OCI-LY7 (cell line): ENCODE results near the gene GPX3. TPM values are rescaled to one million over a fixed set of nuclear protein-coding genes. Genes with fewer than 3 reads are reported as not detected.

Experiments
- BruUV-seq: library from RNA; stranded (reverse); fragments of 400-500 nt; replicated peaks from 2 replicates; lab custom pipeline; 2021; lab: Mats Ljungman, UMichigan
- CTCF ChIA-PET: fragments of 300-600 bp; sonication (Branson Sonifier 250); formaldehyde crosslinking; loops from one replicate; lab custom pipeline; 2022; ENCODE audit warnings: antibody characterized with exemption; ENCODE audit not compliant: unreplicated experiment; lab: Charles Lee
- POLR2A ChIA-PET: fragments of 300-600 bp; sonication (Branson Sonifier 250); formaldehyde crosslinking; loops from one replicate; lab custom pipeline; 2022; ENCODE audit warnings: antibody characterized with exemption; lab: Charles Lee
- DNase-seq: peaks from one replicate; pipeline ENCODE4 v3.0.0-alpha.2; 2015; ENCODE audit warnings: low spot score
- H2AFZ ChIP-seq: fragments of 200-600 bp; sonication (generic), shearing (Covaris generic); 2 replicates; pipeline ENCODE4 v1.6.1; 2014; ENCODE audit warnings: mild to moderate bottlenecking, antibody characterized with exemption, low read length, moderate library complexity
- H3K27ac ChIP-seq: fragments of 200-600 bp; sonication (generic); 2 replicates; pipeline ENCODE4 v1.5.1; 2014; ENCODE audit warnings: mixed run types, low read depth, mild to moderate bottlenecking, moderate library complexity, low read length, inconsistent platforms; ENCODE audit not compliant: poor library complexity, severe bottlenecking
- H3K36me3 ChIP-seq: fragments of 200-600 bp; sonication (generic); 2 replicates; pipeline ENCODE4 v1.6.1; 2014; ENCODE audit warnings: mild to moderate bottlenecking, antibody characterized with exemption, low read length, moderate library complexity, mixed read lengths; ENCODE audit not compliant: insufficient read depth
- H3K4me1 ChIP-seq: fragments of 200-600 bp; sonication (generic); 2 replicates; pipeline ENCODE4 v1.5.1; 2014; ENCODE audit warnings: mild to moderate bottlenecking, low read length; ENCODE audit not compliant: insufficient read depth, poor library complexity, severe bottlenecking
- H3K4me2 ChIP-seq: fragments of 200-600 bp; sonication (generic); 2 replicates; pipeline ENCODE4 v1.6.1; 2014; ENCODE audit warnings: mild to moderate bottlenecking, low read length
- H3K4me3 ChIP-seq: fragments of 200-600 bp; sonication (generic); 2 replicates; pipeline ENCODE4 v1.5.1; 2014; ENCODE audit warnings: mild to moderate bottlenecking, low read depth, low read length; ENCODE audit not compliant: poor library complexity, severe bottlenecking
- H3K79me2 ChIP-seq: fragments of 200-600 bp; sonication (generic); 2 replicates; pipeline ENCODE4 v1.6.1; 2016; ENCODE audit warnings: low read depth, mild to moderate bottlenecking, low read length, moderate library complexity, mixed read lengths; ENCODE audit not compliant: insufficient read depth
- H3K9me2 ChIP-seq: fragments of 200-600 bp; sonication (generic); 2 replicates; pipeline ENCODE4 v1.6.1; 2016; ENCODE audit warnings: mild to moderate bottlenecking, low read length, mixed read lengths; ENCODE audit not compliant: insufficient read depth
- H3K9me3 ChIP-seq: fragments of 200-600 bp; sonication (generic); 2 replicates; pipeline ENCODE4 v1.6.1; 2014; ENCODE audit warnings: mild to moderate bottlenecking, mixed run types, low read length, mixed read lengths
- H4K20me1 ChIP-seq: fragments of 200-600 bp; sonication (generic); 2 replicates; pipeline ENCODE4 v1.6.1; 2014; ENCODE audit warnings: mild to moderate bottlenecking, antibody characterized with exemption, low read length, moderate library complexity, mixed read lengths; ENCODE audit not compliant: insufficient read depth
- CTCF ChIP-seq: fragments of 200-600 bp; sonication (generic); conservative IDR thresholded peaks from 2 replicates; pipeline ENCODE4 v1.5.1; 2014; ENCODE audit warnings: mild to moderate bottlenecking, antibody characterized with exemption, low read length, moderate library complexity, mixed read lengths
- EZH2phosphoT487 ChIP-seq: fragments of 200-600 bp; sonication (generic); IDR thresholded peaks from 2 replicates; pipeline ENCODE4 v1.6.1; 2018; ENCODE audit warnings: low read depth, borderline replicate concordance, mild to moderate bottlenecking, mixed run types, antibody characterized with exemption, low read length, moderate library complexity, mixed read lengths
- intact Hi-C: fragments of 100-400 bp; cut with micrococcal nuclease; formaldehyde crosslinking; loops from one replicate; pipeline ENCODE4 v1.10.0; 2022; ENCODE audit not compliant: unreplicated experiment
- total RNA-seq, 2 experiments: library from RNA; depleted of rRNA in 1 of 2; stranded (reverse); fragments of >200 nt in 1 of 2; shearing (Covaris generic) in 1 of 2; gene quantifications; 2 replicates each; pipeline ENCODE4 v1.2.3, GENCODE V29; 2014 to 2022

GPX3 gene
- total RNA-seq, 2 experiments from 2014 or later: not detected

GRCh38 chr5:151007430-151008209 lies 12.8 kb upstream of the GPX3 start:
- Histone ChIP-seq H3K4me1 (no peaks in the 10 kb centered on the region), H3K4me2 (no peak overlapping the region), H4K20me1 (no peaks in the 10 kb centered on the region), H3K27ac (no peak overlapping the region), H3K4me3 (no peak overlapping the region), H3K9me3 (no peaks in the 10 kb centered on the region), H3K9me2 (no peaks in the 10 kb centered on the region), H3K79me2 (no peaks in the 10 kb centered on the region), H3K36me3 (no peaks in the 10 kb centered on the region), H2AFZ (no peak overlapping the region)
- BruUV-seq: no TSS peak
- ChIA-PET POLR2A (interaction anchor here (0.7 kb wide), 1 partner anchor 12 kb away, joined by 3 read pairs; no protein-coding TSS in a partner anchor), CTCF (no interaction called here)
- intact Hi-C loops: no loop called here
- TF ChIP-seq EZH2phosphoT487 (no peak), CTCF (no peak)
- no peak for DNase-seq

- no TSS peak for BruUV-seq
- no peak overlapping the region for H3K4me3 ChIP-seq
- ChIA-PET CTCF (no interaction called here), POLR2A (no interaction called here)
- TF ChIP-seq CTCF: no peak
- H3K9me3 ChIP-seq: no peaks in the 10 kb centered on the region
- H3K4me1 ChIP-seq: no peaks in the 10 kb centered on the region
- intact Hi-C loops: no loop called here
- H3K79me2 ChIP-seq: no peaks in the 10 kb centered on the region
- H3K4me2 ChIP-seq: no peak overlapping the region
- no peak for DNase-seq
- no peak overlapping the region for H3K27ac ChIP-seq
- H4K20me1 ChIP-seq: no peaks in the 10 kb centered on the region
- no peak overlapping the region for H2AFZ ChIP-seq
- no peaks in the 10 kb centered on the region for H3K36me3 ChIP-seq
- no peaks in the 10 kb centered on the region for H3K9me2 ChIP-seq
Observed at GRCh38 chr5:151008210-151008491, 12.2 kb upstream of the GPX3 start.

- H3K36me3 ChIP-seq: no peaks in the 10 kb centered on the region
- no peak overlapping the region for H3K4me2 ChIP-seq
- no peak for TF ChIP-seq CTCF
- no peak for TF ChIP-seq EZH2phosphoT487
- no peaks in the 10 kb centered on the region for H4K20me1 ChIP-seq
- DNase-seq: no peak
- H3K4me1 ChIP-seq: no peaks in the 10 kb centered on the region
- no peak overlapping the region for H2AFZ ChIP-seq
- BruUV-seq: no TSS peak
- CTCF ChIA-PET: no interaction called here
- H3K27ac ChIP-seq: no peak overlapping the region
- POLR2A ChIA-PET: interaction anchor here (0.7 kb wide), 1 partner anchor 562 kb away, joined by 3 read pairs; no protein-coding TSS in a partner anchor
- no peaks in the 10 kb centered on the region for H3K9me2 ChIP-seq
- H3K9me3 ChIP-seq: no peaks in the 10 kb centered on the region
- intact Hi-C loops: no loop called here
- H3K79me2 ChIP-seq: no peaks in the 10 kb centered on the region
- H3K4me3 ChIP-seq: no peak overlapping the region
Observed at GRCh38 chr5:151008906-151009305, 11.5 kb upstream of the GPX3 start.
